NCI-H1417 treated with DMSO at 0.1 percent for 48 hours (cell line): ENCODE measurements around the gene WSB2.
"Not testable (repeated sequence)": the region's sequence is repeated elsewhere in the genome, so short reads cannot be mapped to it uniquely, and the experiment has no call there.

ENCODE experiments used
- DNase-seq: peaks from one replicate; lab custom pipeline; 2025; lab: John Stamatoyannopoulos, UW

Gene WSB2

GRCh38 chr12:118061011-118061872 lies at the start of gene WSB2:
WSB2 (minus strand) TSS chr12:118061179; CDS start chr12:118061048, 131 bp downstream.
- no peak for DNase-seq

- no peak for DNase-seq
Observed at GRCh38 chr12:118109088-118109487, 48.1 kb upstream of the WSB2 start.

DNA sequence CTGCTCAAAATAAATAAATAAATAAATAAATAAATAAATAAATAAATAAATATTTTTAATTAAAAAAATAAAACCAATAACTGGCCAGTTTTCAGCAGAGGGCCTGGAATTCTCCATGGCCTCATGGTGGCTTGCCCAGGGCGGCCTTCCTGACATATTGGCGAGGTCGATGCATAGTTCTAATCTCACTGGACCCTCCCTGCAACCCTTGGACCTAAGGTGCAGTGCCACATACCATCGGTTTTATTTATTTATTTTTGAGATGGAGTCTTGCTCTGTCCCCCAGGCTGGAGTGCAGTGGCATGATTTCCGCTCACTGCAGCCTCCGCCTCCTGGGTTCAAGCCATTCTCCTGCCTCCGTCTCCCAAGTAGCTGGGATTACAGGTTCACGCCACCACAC lies 46.7 kb upstream of the WSB2 start:
- DNase-seq, result no peak

GRCh38 chr12:118107011-118107410 lies 46.0 kb upstream of the WSB2 start:
- DNase-seq, result no peak

- no peak for DNase-seq
Observed at GRCh38 chr12:118103601-118104382, 42.8 kb upstream of the WSB2 start, which contains the start of gene VSIG10. VSIG10 (minus strand) TSS chr12:118104011; CDS start chr12:118103671, 340 bp downstream.

DNA sequence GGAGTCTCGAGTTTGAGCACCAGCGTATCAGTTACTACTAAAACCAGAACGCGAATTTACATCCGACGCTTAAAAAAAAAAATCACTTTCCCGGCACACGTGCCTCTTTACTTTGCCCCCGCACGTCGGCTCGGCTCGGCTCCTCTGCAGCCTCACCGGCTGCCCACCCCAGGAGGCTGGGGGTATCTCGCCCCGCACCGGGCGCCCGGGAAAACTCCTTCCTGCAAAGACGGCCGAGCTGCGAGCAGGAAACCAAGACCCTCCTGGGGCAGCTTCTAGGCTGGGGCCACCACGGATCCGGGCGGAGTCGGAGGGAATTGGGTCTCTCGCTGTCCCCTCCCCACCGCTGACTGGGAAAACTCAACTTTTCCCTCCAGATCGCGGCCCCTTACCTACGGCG lies 42.2 kb upstream of the WSB2 start:
- no peak for DNase-seq

GRCh38 chr12:118102609-118103008 lies 41.6 kb upstream of the WSB2 start:
- DNase-seq, result no peak

- no peak for DNase-seq
Observed at GRCh38 chr12:118102070-118102469, 41.1 kb upstream of the WSB2 start.

DNA sequence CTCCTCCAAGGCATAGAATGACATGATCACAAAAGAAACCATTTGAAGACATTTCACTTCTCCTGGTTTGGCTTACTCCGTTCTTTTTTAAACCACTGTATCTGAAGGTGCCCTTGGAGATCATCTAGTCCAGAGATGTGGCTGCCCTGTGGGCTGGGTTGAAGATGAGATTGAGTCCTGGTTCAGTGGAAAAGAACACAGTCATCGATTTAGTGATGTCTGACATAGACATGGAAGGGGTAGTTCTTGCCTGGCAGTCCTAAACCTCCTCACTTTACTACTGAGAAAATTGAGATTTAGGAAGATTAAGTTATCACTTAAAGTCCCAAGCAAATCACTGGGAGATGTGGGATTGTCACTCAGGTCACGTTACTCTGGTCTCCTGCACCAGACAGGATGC lies 40.1 kb upstream of the WSB2 start:
- DNase-seq, result no peak

- DNase-seq, result peak; percentile 25
Observed at GRCh38 chr12:118098911-118099671, 38.1 kb upstream of the WSB2 start.

GRCh38 chr12:118098401-118098800 lies 37.4 kb upstream of the WSB2 start:
- no peak for DNase-seq

- no peak for DNase-seq
Observed at GRCh38 chr12:118094039-118094438, 33.1 kb upstream of the WSB2 start.

GRCh38 chr12:118089782-118090181 lies 28.8 kb upstream of the WSB2 start:
- no peak for DNase-seq

GRCh38 chr12:118082161-118082560 lies 21.2 kb upstream of the WSB2 start:
- no peak for DNase-seq

- not testable (repeated sequence) for DNase-seq
Observed at GRCh38 chr12:118081521-118081920, 20.5 kb upstream of the WSB2 start.

- DNase-seq, result no peak
Observed at GRCh38 chr12:118073768-118074167, 12.8 kb upstream of the WSB2 start.

- DNase-seq, result no peak
Observed at GRCh38 chr12:118070650-118071049, 9.7 kb upstream of the WSB2 start.

DNA sequence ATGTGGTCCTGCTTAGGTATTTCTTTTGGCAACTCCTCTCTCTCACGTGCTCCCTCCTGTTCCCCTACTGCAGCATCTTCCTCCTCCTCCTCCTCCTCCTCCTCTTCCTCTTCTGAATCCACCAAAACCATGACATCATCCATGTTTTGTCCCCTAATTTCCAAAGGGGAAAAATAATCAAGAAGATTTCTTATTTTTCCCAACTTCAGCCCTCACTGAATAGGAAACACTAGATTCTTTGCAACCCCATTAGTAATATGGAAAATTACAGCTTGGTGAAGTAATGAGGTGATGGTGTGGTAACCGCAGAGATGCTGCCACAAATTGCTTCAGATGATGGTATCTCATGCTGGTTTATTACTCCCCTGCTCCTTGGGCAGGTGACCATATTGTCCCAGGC lies 7.5 kb upstream of the WSB2 start:
- DNase-seq, result no peak

- DNase-seq, result no peak
Observed at GRCh38 chr12:118065380-118065779, 4.4 kb upstream of the WSB2 start.

DNA sequence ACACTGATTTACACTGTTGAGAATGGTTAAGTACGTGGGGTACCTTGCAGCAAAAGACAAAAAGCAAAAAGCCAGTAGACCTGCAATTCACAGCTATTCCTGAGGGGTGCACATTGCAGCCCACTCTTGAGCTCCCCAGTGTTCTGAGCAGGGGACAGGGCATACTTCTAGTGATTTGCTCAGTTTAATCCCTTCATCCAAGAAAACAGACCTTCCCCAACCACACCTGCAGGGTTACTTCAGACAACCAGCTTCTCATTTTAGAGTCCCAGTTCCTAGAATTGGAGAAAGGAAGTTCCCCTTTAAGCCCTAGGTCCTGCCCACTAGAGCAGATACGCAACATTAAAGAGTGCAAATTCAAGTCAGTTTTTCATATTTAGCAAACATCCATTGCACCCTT lies 3.6 kb upstream of the WSB2 start:
- no peak for DNase-seq

DNA sequence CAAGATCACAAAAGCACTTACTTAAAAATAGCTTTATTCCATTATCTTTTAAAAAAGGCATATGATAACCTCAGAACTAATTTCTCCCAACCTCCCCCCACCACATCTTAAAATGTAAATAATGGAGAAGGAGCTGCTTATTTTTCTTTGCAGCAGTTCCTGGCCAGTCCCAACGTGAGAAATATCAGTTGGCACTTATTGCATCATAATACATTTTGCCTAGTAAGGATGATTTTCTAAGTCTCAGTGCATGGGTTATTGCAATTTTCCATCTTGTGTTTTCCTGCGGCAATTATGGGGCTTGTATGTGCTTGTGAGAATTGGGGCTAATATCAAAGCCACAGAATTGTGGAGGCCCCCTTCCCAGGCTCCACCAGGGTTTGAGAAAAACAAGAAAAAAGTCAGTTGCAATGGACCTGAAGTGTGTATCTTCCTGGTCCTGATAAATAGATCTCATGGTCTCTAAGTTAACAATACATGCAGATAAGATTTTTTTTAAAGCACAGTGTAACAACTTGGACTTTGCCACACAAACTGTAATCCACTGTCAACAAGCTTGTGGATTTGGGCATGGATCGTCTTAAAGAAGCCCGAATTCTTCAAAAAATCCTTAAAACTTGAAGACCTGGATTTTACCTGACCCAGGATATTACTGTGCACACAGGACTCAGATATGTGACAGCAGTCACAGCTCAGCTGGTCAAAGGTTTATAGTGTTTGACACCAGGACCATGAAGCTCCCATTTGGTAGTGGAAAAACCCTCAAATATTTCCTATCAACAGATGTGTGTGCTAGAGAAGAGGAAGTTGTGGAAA lies 2.8 kb upstream of the WSB2 start:
- no peak for DNase-seq
